ENCODE results near the gene SLC11A2. TPM values are rescaled to one million over a fixed set of nuclear protein-coding genes. Genes with fewer than 3 reads are reported as not detected.
"Not testable (repeated sequence)": the region's sequence is repeated elsewhere in the genome, so short reads cannot be mapped to it uniquely, and the experiment has no call there.

The SLC11A2 gene
- total RNA-seq, 1 donor from 2014 or later = 62.9 TPM

DNA sequence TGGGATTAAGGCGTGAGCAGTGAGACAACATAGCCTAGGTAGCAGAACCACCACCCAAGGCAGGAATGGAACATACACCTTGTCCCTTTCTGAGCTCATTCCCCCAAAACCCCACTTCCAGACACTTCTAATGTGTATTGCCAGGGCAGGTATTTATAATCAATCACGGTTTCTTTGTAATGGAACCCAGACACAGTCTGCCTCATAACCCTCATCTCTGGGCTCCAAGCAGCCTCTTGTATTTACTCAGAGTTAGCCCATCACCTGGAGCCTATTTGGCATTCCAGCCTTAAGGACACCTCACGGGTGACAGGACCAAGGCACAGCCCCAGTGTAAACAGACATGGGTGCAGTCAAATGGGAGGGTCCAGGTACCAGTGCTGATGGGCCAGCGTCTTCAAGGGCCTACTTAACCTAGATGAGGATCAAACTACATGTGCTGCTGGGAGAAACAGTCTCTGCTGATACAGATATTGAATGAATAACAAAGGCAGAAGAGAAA lies 76.3 kb downstream of the SLC11A2 start:
- Mint-ChIP-seq H3K4me1 (ENCODE audit: low read depth) (no peaks in the 10 kb centered on the region), H3K36me3 (ENCODE audit: low read depth) (no peaks in the 10 kb centered on the region), H3K4me3 (ENCODE audit: low read depth) (no peak overlapping the region), H3K27ac (no peak overlapping the region), H3K27me3 (ENCODE audit: low read depth) (no peaks in the 10 kb centered on the region), H3K9me3 (no peaks in the 10 kb centered on the region)
- intact Hi-C loops (cut with micrococcal nuclease) = no loop called here
- DNase-seq (ENCODE audit: low spot score) = no peak

GRCh38 chr12:50948798-50949197 lies 77.4 kb downstream of the SLC11A2 start:
- Mint-ChIP-seq H3K9me3 (no peaks in the 10 kb centered on the region), H3K27me3 (ENCODE audit: low read depth) (no peaks in the 10 kb centered on the region), H3K4me1 (ENCODE audit: low read depth) (no peaks in the 10 kb centered on the region), H3K36me3 (ENCODE audit: low read depth) (no peaks in the 10 kb centered on the region), H3K4me3 (ENCODE audit: low read depth) (no peak overlapping the region), H3K27ac (no peak overlapping the region)
- DNase-seq (ENCODE audit: low spot score) = no peak
- intact Hi-C loops (cut with micrococcal nuclease) = no loop called here

GRCh38 chr12:50947933-50948626 lies 78.1 kb downstream of the SLC11A2 start:
- H3K4me1 Mint-ChIP-seq (ENCODE audit: low read depth) = no peaks in the 10 kb centered on the region
- H3K9me3 Mint-ChIP-seq = no peaks in the 10 kb centered on the region
- no peak overlapping the region for H3K4me3 Mint-ChIP-seq (ENCODE audit: low read depth)

DNA sequence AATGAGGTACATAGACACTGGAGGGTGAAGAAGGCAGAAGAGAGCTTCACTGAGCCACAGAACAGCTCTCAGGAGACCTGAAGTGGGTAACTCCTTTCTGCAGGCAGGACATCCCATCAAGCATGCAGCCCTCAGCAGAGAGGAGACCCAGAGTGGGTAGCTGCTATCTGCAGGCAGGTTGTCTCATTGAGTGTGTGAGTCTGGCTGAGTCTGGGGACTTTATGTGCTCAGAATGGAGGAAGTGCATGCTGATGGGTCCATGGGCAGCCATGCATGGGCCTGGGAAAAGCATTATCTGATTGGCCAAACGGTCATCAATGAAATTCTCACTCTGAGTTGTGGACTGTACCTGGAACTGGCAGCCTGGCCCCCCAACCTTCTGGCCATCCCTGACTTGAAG lies 88.5 kb downstream of the SLC11A2 start:
- intact Hi-C loops (cut with micrococcal nuclease) = no loop called here

More at GRCh38 chr12:50947933-50948626, 78.1 kb downstream of the SLC11A2 start:
- intact Hi-C loops (cut with micrococcal nuclease) = no loop called here
- DNase-seq (ENCODE audit: low spot score) = no peak
- Mint-ChIP-seq H3K27me3 (ENCODE audit: low read depth) (no peaks in the 10 kb centered on the region), H3K27ac (no peak overlapping the region), H3K36me3 (ENCODE audit: low read depth) (no peaks in the 10 kb centered on the region)

GRCh38 chr12:50936821-50937530 lies 89.2 kb downstream of the SLC11A2 start:
- intact Hi-C loops (cut with micrococcal nuclease) = no loop called here
- H3K9me3 Mint-ChIP-seq = peaks cover 15% of the 10 kb centered on the region
- peaks cover 14% of the 10 kb centered on the region for H3K4me1 Mint-ChIP-seq (ENCODE audit: low read depth)
- no peaks in the 10 kb centered on the region for H3K27me3 Mint-ChIP-seq (ENCODE audit: low read depth)
- H3K27ac Mint-ChIP-seq = no peak overlapping the region
- no peak overlapping the region for H3K4me3 Mint-ChIP-seq (ENCODE audit: low read depth)
- no peak for DNase-seq (ENCODE audit: low spot score)
- peaks cover 6% of the 10 kb centered on the region for H3K36me3 Mint-ChIP-seq (ENCODE audit: low read depth)

More for the DNA sequence above, 88.5 kb downstream of the SLC11A2 start:
- no peak overlapping the region for H3K4me3 Mint-ChIP-seq (ENCODE audit: low read depth)
- peaks cover 12% of the 10 kb centered on the region for H3K4me1 Mint-ChIP-seq (ENCODE audit: low read depth)
- H3K27me3 Mint-ChIP-seq (ENCODE audit: low read depth) = no peaks in the 10 kb centered on the region
- DNase-seq (ENCODE audit: low spot score) = no peak
- peaks cover 6% of the 10 kb centered on the region for H3K36me3 Mint-ChIP-seq (ENCODE audit: low read depth)
- H3K27ac Mint-ChIP-seq = no peak overlapping the region
- peaks cover 15% of the 10 kb centered on the region for H3K9me3 Mint-ChIP-seq

- H3K36me3 Mint-ChIP-seq (ENCODE audit: low read depth) = peaks cover 6% of the 10 kb centered on the region
- intact Hi-C loops (cut with micrococcal nuclease) = no loop called here
- no peak overlapping the region for H3K4me3 Mint-ChIP-seq (ENCODE audit: low read depth)
- no peak overlapping the region for H3K27ac Mint-ChIP-seq
- H3K4me1 Mint-ChIP-seq (ENCODE audit: low read depth) = peaks cover 14% of the 10 kb centered on the region
- no peak for DNase-seq (ENCODE audit: low spot score)
- no peaks in the 10 kb centered on the region for H3K27me3 Mint-ChIP-seq (ENCODE audit: low read depth)
- peaks cover 15% of the 10 kb centered on the region for H3K9me3 Mint-ChIP-seq
Measured at GRCh38 chr12:50934981-50935807, 91.0 kb downstream of the SLC11A2 start.

- peaks cover 15% of the 10 kb centered on the region for H3K9me3 Mint-ChIP-seq
- no peak for DNase-seq (ENCODE audit: low spot score)
- no peaks in the 10 kb centered on the region for H3K27me3 Mint-ChIP-seq (ENCODE audit: low read depth)
- no peak overlapping the region for H3K27ac Mint-ChIP-seq
- H3K36me3 Mint-ChIP-seq (ENCODE audit: low read depth) = peaks cover 6% of the 10 kb centered on the region
- H3K4me3 Mint-ChIP-seq (ENCODE audit: low read depth) = no peak overlapping the region
- peaks cover 14% of the 10 kb centered on the region for H3K4me1 Mint-ChIP-seq (ENCODE audit: low read depth)
- intact Hi-C loops (cut with micrococcal nuclease) = no loop called here
Measured at GRCh38 chr12:50934371-50934851, 91.8 kb downstream of the SLC11A2 start.

DNA sequence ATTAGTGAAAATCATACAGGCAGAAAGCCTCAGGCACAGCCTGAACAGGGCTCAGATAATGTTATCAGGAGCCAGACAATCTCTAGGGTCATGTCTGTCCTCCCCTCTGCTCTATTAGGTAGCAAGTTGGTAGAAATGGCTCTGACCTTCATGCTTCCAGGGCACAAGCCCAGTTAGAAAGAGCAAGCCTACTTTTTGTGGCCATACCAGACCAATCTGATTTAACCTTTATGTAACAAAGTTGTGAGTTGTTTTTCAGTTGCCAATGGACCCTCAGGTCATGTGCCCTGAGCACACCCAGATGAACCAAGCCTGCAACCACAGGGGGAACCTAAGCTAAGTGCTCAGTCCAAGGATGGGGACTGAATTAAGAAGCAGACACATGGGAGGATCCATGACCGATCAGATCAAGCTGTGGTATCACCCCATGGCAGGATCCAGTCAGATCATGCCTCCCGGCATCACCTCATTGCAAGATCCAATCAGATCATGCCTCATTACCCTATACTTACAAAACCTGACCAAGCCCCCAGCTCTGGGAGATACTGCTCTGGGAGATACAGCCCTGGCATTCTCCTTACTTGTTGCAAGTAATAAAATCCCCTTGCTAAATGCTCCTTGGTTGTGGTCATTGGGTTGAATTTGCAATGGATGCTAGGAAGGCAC lies 92.6 kb downstream of the SLC11A2 start:
- intact Hi-C loops (cut with micrococcal nuclease) = no loop called here
- no peaks in the 10 kb centered on the region for H3K27me3 Mint-ChIP-seq (ENCODE audit: low read depth)
- H3K9me3 Mint-ChIP-seq = peaks cover 10% of the 10 kb centered on the region
- H3K4me3 Mint-ChIP-seq (ENCODE audit: low read depth) = no peak overlapping the region
- no peak for DNase-seq (ENCODE audit: low spot score)
- peaks cover 14% of the 10 kb centered on the region for H3K4me1 Mint-ChIP-seq (ENCODE audit: low read depth)
- H3K36me3 Mint-ChIP-seq (ENCODE audit: low read depth) = peaks cover 6% of the 10 kb centered on the region
- no peak overlapping the region for H3K27ac Mint-ChIP-seq

- H3K27ac Mint-ChIP-seq = no peak overlapping the region
- no peak overlapping the region for H3K4me3 Mint-ChIP-seq (ENCODE audit: low read depth)
- DNase-seq (ENCODE audit: low spot score) = no peak
- peaks cover 15% of the 10 kb centered on the region for H3K4me1 Mint-ChIP-seq (ENCODE audit: low read depth)
- no peaks in the 10 kb centered on the region for H3K27me3 Mint-ChIP-seq (ENCODE audit: low read depth)
- peaks cover 8% of the 10 kb centered on the region for H3K9me3 Mint-ChIP-seq
- peaks cover 6% of the 10 kb centered on the region for H3K36me3 Mint-ChIP-seq (ENCODE audit: low read depth)
- intact Hi-C loops (cut with micrococcal nuclease) = no loop called here
Measured at GRCh38 chr12:50932787-50933280, 93.3 kb downstream of the SLC11A2 start.

GRCh38 chr12:50930477-50930876 lies 95.7 kb downstream of the SLC11A2 start:
- H3K9me3 Mint-ChIP-seq; H3K27ac Mint-ChIP-seq; H3K27me3 Mint-ChIP-seq (ENCODE audit: low read depth); H3K4me3 Mint-ChIP-seq (ENCODE audit: low read depth); H3K36me3 Mint-ChIP-seq (ENCODE audit: low read depth); DNase-seq (ENCODE audit: low spot score); intact Hi-C loops (cut with micrococcal nuclease): not testable (repeated sequence)
- peaks cover 20% of the 10 kb centered on the region for H3K4me1 Mint-ChIP-seq (ENCODE audit: low read depth)

GRCh38 chr12:50929831-50930230 lies 96.4 kb downstream of the SLC11A2 start:
- Mint-ChIP-seq H3K27me3 (ENCODE audit: low read depth) (no peaks in the 10 kb centered on the region), H3K4me1 (ENCODE audit: low read depth) (peaks cover 24% of the 10 kb centered on the region), H3K27ac (no peak overlapping the region), H3K4me3 (ENCODE audit: low read depth) (no peak overlapping the region), H3K9me3 (no peaks in the 10 kb centered on the region), H3K36me3 (ENCODE audit: low read depth) (no peaks in the 10 kb centered on the region)
- no peak for DNase-seq (ENCODE audit: low spot score)
- intact Hi-C loops (cut with micrococcal nuclease) = no loop called here
